ENCODE results near the gene OR2M5.

OR2M5 gene

GRCh38 chr1:248144513-248145198 lies at the start of gene OR2M5:
Gene OR2M5 (plus strand): TSS chr1:248145148. CDS start chr1:248145148, 0 bp downstream.
- no peak for DNase-seq
- H3K9me3 Mint-ChIP-seq = peaks cover 89% of the 10 kb centered on the region
- no peak within 1 kb of the TSS for H3K4me3 Mint-ChIP-seq
- no peak within 1 kb of the TSS for H3K27ac Mint-ChIP-seq
- no peaks in the 10 kb centered on the region for H3K27me3 Mint-ChIP-seq (ENCODE audit: low read depth, poor library complexity)
- no peaks in the 10 kb centered on the region for H3K36me3 Mint-ChIP-seq (ENCODE audit: low read depth)
- no peaks in the 10 kb centered on the region for H3K4me1 Mint-ChIP-seq
- no peak for TF ChIP-seq CTCF (IDR thresholded peaks at IDR 0.05)

GRCh38 chr1:248098529-248098928 lies 46.4 kb upstream of the OR2M5 start:
- H3K4me3 Mint-ChIP-seq = no peak overlapping the region
- no peak for DNase-seq
- no peak overlapping the region for H3K27ac Mint-ChIP-seq
- peaks cover 88% of the 10 kb centered on the region for H3K9me3 Mint-ChIP-seq
- H3K4me1 Mint-ChIP-seq = no peaks in the 10 kb centered on the region
- no peaks in the 10 kb centered on the region for H3K27me3 Mint-ChIP-seq (ENCODE audit: low read depth, poor library complexity)
- peaks cover 4% of the 10 kb centered on the region for H3K36me3 Mint-ChIP-seq (ENCODE audit: low read depth)
- TF ChIP-seq CTCF (IDR thresholded peaks at IDR 0.05) = no peak

GRCh38 chr1:248102847-248103246 lies 42.1 kb upstream of the OR2M5 start:
- no peak for TF ChIP-seq CTCF (IDR thresholded peaks at IDR 0.05)
- no peaks in the 10 kb centered on the region for H3K36me3 Mint-ChIP-seq (ENCODE audit: low read depth)
- no peaks in the 10 kb centered on the region for H3K27me3 Mint-ChIP-seq (ENCODE audit: low read depth, poor library complexity)
- no peak for DNase-seq
- peaks cover 89% of the 10 kb centered on the region for H3K9me3 Mint-ChIP-seq
- H3K4me1 Mint-ChIP-seq = no peaks in the 10 kb centered on the region
- no peak overlapping the region for H3K4me3 Mint-ChIP-seq
- no peak overlapping the region for H3K27ac Mint-ChIP-seq

- no peaks in the 10 kb centered on the region for H3K4me1 Mint-ChIP-seq
- H3K9me3 Mint-ChIP-seq = peaks cover 82% of the 10 kb centered on the region
- DNase-seq = no peak
- H3K4me3 Mint-ChIP-seq = no peak overlapping the region
- H3K36me3 Mint-ChIP-seq (ENCODE audit: low read depth) = no peaks in the 10 kb centered on the region
- H3K27ac Mint-ChIP-seq = no peak overlapping the region
- TF ChIP-seq CTCF (IDR thresholded peaks at IDR 0.05) = no peak
- no peaks in the 10 kb centered on the region for H3K27me3 Mint-ChIP-seq (ENCODE audit: low read depth, poor library complexity)
Measured at GRCh38 chr1:248111157-248111556, 33.8 kb upstream of the OR2M5 start.

GRCh38 chr1:248114890-248115289 lies 30.1 kb upstream of the OR2M5 start:
- Mint-ChIP-seq H3K4me1 (no peaks in the 10 kb centered on the region), H3K27me3 (ENCODE audit: low read depth, poor library complexity) (no peaks in the 10 kb centered on the region), H3K27ac (no peak overlapping the region), H3K9me3 (peaks cover 57% of the 10 kb centered on the region), H3K4me3 (no peak overlapping the region), H3K36me3 (ENCODE audit: low read depth) (no peaks in the 10 kb centered on the region)
- no peak for DNase-seq
- TF ChIP-seq CTCF (IDR thresholded peaks at IDR 0.05) = no peak

- Mint-ChIP-seq H3K27me3 (ENCODE audit: low read depth, poor library complexity) (no peaks in the 10 kb centered on the region), H3K36me3 (ENCODE audit: low read depth) (no peaks in the 10 kb centered on the region), H3K27ac (no peak overlapping the region), H3K4me1 (no peaks in the 10 kb centered on the region), H3K4me3 (no peak overlapping the region), H3K9me3 (peaks cover 93% of the 10 kb centered on the region)
- TF ChIP-seq CTCF (IDR thresholded peaks at IDR 0.05) = no peak
- DNase-seq = no peak
Measured at GRCh38 chr1:248127653-248128052, 17.3 kb upstream of the OR2M5 start.
